GM18499 (cell line): Measurements from ENCODE around the gene BRF1.

Experiments used
- ATAC-seq: cut with Tn5 transposase; IDR thresholded peaks from one replicate; pipeline ENCODE4 v1.9.1; 2021; ENCODE audit warnings: moderate number of reproducible peaks; ENCODE audit not compliant: insufficient read depth, unreplicated experiment

BRF1 gene

DNA sequence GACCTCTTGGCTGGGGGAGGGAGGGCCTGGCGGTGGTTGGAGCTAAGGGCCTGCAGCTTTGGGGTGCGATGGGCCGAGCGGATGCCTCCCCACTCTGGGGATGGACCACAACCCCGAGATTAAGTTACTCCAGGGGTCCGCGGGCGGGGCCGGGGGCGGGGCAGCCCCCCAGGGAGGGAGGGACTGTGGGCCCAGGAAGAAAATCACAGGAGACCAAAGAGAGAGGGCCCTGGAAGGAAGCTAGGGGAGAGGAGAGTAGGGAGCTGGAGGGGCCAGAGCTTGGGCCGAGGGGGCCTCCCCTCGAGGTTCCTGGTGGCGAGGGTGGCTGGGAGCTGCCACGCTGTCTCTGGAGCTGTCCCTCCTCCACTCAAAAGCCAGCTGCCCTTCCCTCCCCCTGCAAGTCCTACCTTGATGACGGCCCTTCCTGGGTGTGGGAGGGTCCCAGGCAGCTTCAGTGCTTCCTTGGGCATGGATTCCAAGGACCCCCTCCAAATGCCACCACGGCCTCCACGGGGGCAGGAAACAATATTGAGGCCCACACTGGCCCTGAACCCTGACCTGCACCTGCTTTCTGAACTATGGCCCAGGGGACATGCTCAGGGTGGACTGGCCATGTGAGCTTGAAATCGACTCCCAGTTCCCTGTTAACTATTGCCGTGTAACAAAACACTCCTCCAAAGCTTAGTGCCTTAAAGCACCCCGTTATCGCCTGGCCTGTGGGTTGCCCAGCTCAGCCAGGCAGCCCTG lies 119.1 kb downstream of the BRF1 start:
- no peak for ATAC-seq

DNA sequence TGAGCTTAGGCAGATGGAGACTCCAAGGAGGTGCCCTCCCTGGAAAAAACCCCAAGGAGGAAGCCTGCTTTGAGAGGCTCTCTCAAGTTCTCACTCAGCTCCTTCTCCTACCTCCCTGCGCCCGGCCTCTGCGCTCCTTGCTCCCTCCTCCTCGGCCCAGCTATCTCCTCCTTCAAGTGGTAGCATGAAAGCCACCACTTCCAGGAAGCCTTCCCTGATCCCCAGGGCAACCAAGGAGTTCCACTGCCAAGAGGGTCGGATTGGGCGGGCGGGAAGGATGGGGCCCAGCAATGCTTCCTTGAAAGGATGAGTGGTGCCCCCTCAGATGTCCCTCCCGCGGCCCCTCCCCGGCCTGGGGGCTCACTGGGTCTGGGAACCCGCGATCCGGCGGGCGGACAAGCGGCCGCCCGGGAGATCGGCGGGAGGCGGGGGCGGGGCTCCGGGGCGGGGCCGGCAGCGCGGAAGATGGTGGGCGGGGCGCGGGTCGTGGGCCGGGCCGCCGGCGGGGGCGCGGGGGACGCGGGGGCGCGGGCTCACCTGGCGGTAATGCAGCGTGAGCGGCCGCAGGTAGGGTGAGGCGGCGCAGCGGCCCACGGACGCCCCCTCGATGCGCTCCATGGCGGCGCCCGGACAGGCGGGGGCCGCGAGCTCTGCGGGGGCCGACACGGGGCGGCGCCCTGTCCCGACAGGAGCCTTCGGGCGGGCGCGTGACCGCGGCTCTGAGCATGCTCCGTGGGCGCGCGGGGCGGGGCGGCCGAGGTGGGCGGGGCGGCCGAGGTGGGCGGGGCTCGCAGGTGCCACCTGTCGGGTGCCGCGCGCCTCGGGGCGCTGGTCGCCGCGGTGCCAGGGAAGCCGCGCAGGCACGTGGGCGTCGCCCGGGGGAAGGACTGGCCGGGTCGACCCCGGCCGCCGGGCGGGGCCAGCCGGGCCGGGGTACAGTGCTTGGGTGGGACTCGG lies 119.9 kb downstream of the BRF1 start, which contains the start of gene NUDT14:
NUDT14 (minus strand) TSS at position 721 of the 957 bp plus-strand sequence; CDS start at position 618, 103 bp downstream.
- no peak for ATAC-seq

DNA sequence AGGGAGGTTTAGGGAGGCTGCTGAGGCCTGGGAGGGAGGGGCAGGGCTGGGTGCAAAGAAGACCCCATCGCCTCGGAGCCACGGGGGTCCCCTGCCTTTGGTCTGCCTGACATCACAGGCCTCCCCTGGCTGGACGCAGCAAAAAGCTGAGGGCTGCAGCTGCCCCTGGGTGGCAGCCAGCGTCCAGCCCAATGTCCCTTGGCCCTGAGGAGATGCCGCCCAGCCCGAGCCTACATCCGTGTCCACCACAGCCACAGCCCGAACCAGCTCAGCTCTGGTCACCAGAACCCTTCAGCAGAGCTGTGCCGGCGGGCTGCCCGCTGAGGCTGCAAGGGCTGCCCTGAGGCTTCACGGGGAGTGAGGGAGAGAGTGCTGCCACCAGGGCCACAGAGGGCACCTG lies 121.6 kb downstream of the BRF1 start:
- no peak for ATAC-seq

DNA sequence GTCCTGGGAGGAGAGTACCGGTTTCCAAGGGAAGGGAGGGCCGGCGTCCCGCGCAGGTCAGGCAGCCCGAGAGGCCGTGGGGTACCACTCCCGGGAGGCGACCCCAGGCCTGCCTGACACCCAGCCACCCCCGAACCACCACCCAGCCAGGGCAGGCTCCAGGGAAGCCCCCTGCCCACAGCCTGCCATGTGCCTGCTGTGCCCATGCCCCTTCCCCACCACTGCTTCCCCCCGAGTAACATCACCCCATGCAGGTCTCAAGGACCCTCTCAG lies 122.0 kb downstream of the BRF1 start:
- no peak for ATAC-seq

DNA sequence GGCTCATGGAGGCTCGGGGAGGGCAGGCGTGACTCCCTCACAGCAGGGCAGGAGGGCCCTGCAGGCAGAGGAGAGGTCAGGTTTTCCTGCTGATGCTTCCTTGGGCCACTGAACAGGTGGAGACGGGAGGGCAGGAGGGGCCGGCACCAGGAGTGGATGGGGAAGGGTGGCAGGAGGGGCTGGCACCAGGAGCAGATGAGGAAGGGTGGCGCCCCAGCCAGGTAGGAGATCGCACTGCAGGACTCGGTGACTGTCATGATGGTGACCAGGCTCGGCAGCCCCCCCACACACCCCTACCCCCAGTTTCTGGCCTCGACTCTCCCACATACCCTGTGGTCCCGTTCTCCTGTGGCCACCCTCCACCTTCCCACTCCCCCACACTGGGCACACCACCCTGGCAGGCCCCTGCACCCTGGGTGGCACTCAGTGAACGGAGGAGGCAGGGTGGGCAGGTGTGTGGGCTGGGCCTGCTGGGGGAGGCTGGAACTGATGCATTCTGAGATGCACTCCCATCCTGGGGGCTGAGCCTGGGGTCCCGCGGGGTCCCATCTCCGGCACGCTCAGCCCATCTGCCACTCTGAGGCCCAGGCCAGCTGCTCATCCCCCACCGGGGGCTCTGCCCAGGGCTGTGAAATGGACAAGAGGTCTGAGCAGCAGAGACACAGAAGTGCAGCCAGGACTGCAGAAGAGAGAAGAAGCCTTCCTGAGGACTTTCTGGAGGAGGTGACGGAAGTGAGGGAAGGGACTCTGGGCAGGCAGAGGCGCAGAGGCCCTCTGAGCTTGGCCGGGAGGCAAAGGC lies 122.5 kb downstream of the BRF1 start:
- ATAC-seq: no peak

DNA sequence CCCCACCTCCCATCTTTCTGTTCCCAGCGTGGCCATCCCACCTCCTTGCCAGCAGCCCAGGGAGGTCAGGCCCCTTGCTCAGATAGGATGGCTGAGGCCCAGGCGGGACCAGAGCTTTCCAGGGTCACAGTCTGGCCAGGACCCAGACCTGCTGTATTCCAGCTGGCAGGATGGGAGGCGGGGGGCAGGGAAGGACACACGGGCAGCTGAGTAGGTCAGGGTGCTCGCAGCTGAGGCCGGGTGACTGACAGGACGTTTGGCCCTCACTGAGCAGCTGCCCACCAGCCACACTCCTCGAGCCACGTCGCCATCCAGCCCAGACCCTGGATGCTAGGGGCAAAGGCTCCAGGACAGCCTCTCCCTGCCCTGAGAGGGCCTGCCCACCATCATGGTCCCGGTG lies 123.7 kb downstream of the BRF1 start:
- ATAC-seq: no peak

DNA sequence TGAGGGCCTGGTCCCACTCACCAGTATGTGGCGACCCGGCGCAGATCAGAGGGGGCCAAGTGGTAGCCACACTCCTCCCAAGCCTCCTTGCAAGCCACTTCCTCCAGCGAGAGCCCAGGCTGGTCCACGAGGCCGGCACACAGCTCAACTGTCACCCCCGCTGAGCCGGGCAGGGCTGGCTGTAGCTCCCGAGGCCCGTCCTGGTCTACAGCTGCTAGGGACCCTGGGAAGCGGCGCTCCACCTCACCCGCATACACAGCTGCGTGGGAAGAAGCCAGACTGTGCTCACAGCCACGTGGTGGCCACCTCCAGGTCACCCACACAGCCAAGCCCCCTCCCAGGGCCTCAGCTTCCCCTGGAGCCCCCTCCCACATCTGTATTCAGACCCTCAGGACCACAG lies 124.3 kb downstream of the BRF1 start:
- ATAC-seq: no peak

DNA sequence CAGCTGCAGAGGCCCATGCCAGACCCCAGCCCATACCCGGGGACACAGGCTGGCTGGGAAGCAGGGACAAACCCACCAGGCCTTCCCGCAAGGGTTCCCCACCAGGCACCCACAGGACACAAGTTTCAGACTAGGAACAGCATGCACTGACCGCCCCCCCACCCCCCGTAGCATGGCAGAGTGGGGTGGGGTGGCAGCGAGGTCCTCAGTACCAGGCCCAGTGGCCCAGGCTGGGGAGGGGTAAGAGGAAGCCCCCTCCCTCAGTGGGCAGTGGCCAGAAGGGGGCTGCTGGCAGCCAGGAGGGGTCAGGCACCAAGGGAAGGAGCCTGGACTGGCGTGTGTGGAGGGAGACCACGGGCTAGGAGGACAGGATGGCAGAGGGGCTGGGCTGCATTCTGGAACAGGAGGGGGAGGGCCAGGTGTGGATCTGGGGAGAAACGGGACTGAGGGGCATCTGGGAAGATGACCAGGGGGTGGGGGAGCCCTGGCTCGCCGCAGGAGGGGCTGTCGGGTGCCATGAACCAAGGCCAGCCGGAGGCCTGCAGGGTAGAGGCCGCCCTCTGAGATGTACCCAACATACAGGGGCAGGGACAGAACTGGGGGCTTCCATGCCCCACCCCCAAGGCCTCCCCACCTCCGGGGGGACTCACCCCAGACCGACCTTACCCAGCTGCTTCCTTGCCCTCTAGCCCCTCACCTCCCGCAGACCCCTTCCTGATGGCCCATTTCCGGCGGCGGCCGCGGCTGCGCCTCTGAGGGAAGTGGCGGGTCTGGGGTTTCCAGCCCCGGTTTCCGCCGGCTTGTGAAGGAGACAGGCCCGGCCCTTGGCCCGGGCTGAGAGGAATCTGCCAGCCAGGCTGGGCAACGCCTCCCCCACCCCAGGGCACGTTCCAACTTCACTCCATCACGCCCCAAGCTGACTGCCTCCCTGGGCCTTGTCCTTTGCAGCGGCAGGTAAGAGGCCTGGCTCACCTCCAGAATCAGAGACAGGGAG lies 126.6 kb downstream of the BRF1 start:
- ATAC-seq: no peak

DNA sequence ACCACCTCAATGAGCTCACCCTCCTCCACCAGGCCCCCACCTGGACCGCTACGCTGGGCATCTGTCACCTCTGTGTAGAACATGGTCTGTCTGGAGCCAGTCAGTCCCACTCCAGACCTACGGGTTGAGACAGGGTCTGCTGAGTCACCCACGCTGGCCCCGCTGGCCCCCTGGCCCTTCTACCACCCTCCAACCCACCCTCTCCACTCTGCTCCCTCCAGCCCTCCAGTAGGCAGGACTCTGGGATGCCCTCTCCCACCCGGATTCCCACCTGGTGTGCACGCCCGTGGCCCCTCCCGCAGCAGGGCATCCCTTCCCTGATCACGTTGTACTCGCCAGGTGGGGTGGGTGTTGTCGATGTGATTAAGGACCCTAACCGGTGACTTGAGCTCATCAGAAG lies 127.7 kb downstream of the BRF1 start:
- ATAC-seq: no peak

DNA sequence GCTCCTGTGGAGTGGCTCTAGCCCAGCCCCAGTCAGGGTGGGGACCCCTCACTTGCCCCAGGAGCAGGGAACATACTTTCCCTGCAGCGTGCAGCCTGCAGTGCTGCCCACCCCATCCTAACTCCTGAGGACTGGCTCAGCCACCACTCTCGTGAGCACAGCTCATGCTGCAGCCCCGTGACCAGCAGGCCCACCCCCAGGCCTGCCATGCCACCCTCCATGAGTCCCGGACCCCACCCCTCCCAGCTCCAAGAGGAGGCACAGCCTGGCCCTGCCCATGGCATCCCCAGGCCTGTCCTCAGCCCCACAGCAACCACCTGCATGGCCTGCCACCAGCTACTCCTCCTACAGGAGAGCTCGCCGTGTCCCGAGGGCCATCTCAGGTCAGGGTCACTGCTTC lies 128.3 kb downstream of the BRF1 start:
- no peak for ATAC-seq

DNA sequence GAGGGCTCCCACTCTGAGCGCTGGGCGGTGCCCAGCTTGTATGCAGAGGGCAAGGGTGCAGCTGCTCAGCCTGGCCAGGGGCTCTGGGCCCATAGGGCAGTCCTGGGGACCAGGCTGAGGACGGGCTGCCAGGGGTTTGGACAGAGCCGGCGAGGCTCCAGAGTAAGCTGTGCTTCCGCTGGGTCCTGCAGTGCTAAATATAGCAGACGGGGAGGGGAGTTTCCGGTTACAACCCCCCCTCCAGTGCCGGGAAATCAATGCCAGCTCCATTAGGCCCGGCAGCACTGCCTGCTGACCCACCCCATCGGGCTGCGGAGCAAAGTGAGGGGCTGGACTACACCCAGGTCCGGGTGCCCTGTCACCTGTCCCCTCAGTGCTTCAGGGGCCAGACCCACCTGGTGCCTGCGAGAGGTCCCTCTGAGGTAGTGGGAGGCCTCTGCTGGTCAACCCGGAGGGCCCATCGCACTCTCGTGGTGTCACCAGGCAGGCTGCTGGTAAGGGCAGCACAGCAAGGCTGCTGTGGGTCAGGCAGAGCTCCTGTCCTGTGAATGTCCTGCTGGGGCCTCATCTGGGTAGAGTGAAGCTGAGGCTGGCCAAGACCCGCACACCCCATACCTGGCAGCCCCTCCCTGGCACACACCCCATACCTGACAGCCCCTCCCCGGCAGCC lies 129.7 kb downstream of the BRF1 start:
- no peak for ATAC-seq

DNA sequence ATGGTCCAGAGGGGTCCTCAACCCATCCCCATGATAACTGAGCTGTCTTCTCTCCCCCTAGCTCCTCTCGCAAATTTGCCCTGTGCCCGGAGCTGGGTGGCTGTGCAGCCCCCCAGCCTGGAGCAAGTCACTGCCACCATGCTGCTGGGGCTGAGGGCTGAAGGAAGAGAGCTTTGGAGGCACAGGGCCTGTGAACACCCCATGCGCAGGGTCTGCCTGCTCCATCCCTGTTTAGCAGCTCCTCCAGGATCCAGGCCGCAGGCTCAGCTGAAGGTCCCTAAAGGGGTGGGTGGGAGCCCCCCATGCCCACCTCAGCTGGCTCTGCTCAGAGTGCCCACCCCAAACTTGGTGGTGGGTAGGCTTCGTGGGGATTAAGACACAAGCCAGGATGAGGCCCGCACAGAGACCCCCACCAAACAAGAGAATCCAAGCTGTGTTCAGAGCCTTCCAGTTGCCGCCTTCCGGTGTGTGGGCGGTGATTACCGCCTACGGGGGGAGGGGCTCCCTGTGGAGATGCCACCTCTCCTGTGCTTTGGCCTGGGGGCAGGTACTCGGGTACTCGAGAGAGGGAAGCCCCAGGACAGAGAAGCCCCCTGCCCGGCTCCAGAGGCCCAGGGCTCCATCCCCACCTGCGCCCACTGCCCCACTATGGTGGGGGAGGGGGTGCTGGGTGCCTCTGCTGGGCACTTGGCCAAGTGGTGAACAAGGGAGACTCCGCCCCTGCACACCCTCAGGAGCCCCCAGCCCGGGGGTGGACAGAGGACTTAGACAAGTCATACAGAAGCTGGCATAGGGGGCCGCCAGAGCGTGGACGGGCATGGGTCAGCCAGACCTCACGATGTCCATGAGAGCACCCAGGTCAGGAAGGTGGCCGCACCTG lies 130.8 kb downstream of the BRF1 start:
- no peak for ATAC-seq

DNA sequence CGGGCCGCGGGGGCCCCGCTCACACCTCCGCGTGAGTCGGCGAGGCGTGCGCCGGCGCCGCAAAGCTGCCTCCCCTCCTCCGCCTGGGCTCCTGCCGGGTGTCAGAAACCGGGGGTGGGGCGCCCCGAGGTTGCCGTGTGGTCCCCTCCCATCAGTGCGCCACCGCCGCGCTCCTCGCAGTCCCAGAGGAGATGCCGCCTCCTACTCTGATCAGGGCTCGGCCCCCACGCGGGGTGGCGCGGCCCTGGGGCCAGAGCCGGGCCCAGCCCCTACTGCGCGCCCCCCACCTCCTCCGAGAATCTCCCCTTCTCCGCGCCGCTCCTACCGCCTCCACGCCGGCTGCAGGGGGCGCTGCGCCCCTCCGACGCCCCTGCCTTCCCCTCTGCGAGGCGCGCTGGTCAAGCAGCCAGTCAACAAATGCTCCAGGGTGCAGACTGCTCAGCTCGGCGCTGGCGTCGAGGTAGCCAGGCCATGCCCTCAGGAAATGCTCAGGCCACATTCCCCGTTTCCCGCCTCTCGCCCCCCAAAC lies 131.8 kb downstream of the BRF1 start:
- ATAC-seq: no peak

DNA sequence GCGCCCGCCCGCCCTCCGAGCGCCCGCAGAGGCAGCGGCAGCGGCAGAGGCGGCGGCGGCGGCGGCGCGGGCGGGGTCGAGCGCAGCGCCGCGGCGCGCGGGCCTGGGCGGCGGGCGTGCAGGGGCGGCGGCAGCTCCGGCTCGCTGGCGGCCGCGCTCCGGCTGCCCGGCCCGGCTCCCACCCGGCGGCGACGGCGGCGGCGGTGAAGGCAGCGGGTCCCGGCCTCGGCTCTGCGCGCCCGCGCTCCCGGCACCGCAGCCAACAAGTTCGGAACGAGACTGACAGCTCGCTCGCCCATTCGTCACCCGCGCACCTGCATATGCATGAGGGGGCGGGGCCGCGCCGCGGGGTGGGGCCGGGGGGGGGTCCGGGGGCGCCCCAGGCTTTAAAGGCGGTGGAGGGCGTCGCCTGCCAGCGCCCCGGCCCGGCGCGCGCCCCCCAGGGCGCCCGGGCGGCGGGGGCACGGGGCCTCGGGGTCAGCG lies 132.3 kb downstream of the BRF1 start, which contains the start of gene JAG2:
JAG2 (minus strand) TSS at position 281 of the 483 bp plus-strand sequence. CDS start 356 bp downstream, outside the sequence.
- ATAC-seq: no peak

DNA sequence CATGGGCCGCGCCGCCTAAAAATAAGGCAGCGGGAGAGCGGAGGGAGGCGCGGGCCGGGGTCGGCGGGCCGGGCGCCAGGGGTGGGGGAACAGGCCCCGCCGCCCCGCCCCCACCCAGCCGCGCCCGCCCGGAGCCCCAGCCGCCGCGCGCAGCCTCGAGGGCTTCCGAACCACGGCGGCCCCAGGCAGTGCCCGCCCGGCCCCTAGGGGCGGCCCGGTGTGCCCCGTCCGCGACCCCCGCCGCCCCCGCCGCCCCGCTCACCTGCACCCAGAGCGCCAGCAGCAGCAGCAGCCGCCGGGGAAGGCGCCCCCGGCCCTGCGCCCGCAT lies 132.7 kb downstream of the BRF1 start:
- ATAC-seq: no peak

DNA sequence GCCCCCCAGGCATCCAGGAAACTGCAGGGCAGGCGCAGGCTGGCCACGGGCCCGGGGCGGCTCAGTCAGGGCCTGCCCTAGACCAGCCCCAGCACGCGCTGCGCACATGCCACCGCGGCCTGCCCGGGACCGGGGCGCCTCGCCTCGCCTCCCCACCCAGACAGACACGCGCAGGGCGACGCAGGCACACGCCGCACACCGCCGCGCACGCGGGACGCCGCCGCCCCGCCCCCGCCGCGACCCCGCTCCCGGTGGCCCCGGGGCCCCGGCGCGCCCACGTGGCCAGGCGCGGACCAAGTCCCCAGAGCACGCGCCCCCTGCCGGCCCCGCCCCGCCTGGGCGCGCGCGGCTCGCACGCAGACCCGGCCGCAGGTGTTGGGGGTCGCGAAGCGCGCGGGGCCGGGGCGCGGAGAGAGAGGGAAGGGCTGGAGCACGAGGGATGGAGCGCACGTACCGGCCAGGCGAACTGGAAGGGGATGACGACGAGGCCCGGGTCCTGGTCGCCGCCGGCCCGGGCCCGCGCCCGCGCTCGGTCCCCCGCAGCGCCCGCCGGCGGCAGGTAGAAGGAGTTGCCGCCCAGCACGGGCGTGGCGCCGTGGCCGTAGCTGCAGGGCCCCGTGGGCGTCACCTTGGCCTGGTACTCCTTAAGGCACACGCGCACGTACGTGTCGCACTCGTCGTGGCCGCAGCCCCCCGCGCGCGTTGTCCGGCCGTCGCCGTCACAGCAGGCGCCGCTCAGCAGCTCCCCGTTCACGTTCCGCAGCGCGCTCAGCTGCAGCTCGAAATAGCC lies 133.3 kb downstream of the BRF1 start:
- ATAC-seq: no peak
